ENCODE data around the gene MLLT11.

Gene MLLT11, protein sequence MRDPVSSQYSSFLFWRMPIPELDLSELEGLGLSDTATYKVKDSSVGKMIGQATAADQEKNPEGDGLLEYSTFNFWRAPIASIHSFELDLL

DNA sequence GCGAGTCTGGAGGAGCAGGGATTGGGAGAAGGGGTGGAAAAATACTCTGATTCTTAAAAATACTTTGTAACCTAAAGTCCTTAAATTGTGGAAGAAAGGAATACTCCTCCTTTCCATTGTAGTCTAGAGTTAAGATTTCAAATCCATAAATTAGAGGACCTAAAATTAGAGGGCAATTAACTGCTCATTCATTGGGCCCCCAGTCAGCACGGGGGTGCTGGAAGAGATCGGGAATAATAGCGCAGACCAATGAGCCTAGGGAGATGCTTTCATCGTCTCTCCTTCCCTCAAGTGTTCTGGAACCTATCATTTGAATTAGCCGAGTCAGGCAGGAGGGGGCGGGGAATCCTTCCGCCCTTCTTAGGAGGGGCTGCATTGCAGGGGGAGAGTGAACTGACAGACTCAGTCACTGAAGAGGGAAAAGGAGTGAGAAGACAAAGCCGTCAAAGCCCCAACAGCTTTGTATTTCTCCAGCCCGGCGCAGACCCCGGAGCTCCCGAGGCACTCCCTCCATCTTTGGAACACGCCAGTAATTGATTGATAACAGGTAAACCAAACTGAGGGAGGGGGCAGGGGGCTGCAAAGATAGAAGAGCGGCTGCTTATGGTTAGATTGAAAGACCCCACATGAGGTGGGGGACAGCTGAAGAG is at the start of gene MLLT11:
MLLT11 (plus strand) TSS at position 391 of the 650 bp plus-strand sequence. CDS start 6,828 bp downstream, outside the sequence.
- no peak for DNase-seq (ENCODE audit: low read depth in 2 of 2)

DNA sequence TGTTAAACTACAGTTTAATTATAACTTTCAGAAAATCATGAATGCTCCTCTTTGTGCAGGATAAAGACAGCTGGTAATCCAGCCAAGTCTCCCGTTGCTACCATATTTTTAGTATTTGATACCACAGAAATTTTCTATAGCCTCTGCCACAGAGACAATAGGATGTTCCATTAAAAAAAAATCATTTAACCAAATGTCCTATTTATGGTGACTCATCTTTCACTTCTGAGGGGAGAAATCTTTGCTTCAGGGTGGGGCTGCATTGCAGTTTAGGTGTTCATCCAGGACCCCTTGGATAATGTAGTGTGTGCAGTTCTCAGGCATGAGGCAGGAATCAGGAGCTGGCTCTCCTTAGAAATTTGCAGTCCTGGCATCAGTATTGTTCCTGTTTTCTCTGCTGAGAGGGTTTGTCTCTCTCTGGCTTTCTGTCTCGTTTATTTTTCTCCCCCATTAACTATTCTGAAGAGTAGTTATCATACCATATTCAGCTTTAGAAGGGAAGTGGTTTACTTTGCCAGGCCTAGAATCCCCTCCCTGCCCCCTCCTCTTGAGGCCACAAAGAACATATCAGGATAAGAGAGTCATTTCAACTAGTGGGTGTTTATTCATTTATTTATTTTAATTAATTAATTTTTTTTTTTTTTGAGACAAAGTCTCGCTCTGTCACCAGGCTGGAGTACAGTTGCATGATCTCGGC is 48.9 kb upstream of the MLLT11 start:
- DNase-seq (ENCODE audit: low read depth in 2 of 2), result no peak

DNA sequence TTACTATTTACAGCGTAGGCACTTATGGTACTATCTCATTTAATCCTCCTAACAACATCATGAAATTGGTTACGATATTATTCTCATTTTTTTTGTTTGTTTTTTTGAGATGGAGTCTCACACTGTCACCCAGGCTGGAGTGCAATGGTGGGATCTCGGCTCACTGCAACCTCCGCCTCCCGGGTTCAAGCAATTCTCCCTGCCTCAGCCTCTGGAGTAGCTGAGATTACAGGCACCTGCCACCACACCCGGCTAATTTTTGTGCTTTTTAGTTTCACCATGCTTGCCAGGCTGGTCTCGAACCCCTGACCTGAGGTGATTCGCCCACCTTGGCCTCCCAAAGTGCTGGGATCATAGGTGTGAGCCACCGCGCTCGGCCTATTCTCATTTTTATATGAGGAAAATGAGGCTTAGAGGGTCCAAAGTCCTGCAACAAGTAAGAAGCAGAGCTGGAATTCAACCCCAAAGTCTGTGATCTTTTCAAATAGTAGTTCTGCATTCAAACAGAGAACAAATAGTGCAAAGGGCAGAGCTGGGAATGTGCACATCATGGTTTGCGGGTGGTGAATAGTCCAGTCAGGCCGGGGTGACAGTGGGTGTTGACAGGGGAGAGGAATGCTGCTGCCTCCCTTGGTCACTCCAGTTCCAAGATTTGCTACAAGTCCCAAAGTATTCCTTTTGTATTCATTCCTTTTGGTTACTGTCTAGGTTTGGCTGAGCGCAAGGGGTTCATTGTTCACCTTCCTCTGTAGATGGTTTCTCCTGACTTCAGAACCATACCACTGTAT is 47.3 kb upstream of the MLLT11 start:
- DNase-seq (ENCODE audit: low read depth in 2 of 2), result no peak

DNA sequence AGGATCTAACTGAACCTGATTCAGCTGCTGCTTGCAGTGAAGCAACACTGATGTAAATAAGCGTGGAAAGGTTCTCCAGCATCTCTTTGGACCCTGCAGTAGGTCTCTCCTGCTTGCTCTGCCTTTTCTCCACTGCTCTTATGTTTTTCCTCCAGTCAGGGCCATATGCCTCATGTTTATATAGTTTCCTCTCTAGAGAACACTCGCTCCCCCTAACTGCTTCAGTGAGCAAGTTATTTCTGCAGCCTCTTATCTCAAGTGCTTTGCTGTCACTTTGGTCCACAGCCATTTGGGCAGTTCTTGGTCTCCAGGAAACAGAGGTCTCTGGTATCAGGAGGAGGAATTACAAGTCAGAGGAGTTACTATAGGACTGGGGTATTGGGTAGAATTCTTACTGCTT is 46.7 kb upstream of the MLLT11 start:
- DNase-seq (ENCODE audit: low read depth in 2 of 2), result no peak

DNA sequence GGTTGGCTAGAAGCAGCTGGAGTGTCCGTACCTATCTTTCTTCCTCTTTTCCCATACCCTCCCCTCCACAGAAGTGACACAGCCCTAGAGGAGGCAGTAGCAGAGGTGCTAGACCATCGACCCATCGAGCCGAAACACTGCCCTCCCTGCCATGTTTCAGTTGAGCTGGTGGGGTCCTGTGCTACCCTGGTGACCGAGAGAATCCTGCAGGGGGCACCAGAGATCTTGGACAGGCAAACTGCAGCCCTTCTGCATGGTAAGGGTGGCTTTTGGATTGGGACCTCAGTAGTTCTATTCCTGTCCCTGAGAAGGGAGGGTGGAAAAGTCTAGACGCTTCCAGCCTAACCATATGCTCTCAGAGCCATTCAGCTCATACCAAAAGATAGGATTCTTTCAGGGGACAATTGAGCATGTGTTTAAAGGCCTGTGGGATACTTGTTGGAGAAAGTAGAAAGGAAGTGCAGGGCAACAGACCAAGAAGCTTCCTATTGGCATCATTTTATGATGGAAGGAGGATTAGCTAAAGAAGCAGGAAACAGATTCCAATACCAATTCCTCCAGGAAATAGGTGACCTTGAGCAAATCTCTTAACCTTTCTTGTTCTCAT is 35.6 kb upstream of the MLLT11 start:
- peak; percentile 59 to 79 for DNase-seq (ENCODE audit: low read depth in 2 of 2)

DNA sequence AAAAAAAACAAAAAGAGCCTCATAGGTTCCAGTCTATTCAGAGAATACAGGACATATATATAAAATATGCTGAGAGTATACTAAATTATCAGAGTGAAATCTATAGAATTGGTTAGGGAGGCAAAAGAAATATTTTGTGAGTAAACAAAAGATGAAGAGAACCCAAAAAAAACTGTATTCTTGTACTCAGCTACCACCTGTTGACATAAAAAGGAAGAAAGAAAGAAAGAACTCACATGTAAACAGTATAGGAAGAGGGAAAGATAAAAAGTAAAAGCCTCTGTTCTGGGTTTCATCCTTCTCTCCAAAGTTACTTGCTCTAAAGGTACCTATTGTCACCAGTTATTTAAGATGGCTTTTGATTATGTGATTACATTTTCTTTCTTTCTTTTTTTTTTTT is 33.7 kb upstream of the MLLT11 start:
- no peak for DNase-seq (ENCODE audit: low read depth in 2 of 2)

DNA sequence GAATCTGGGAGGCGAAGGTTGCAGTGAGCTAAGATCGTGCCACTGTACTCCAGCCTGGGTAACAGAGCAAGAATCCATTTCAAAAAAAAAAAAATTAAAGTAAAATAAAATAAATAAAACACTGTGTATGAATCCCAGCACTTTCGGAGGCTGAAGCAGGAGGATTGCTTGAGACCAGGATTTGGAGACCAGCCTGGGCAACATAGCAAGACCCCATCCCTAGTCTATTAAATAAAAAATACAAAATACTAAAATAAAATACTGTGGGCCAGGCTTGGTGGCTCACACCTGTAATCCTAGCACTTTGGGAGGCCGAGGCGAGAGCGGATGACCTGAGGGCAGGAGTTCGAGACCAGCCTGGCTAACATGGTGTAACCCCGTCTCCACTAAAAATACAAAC is 28.0 kb upstream of the MLLT11 start:
- no peak for DNase-seq (ENCODE audit: low read depth in 2 of 2)

DNA sequence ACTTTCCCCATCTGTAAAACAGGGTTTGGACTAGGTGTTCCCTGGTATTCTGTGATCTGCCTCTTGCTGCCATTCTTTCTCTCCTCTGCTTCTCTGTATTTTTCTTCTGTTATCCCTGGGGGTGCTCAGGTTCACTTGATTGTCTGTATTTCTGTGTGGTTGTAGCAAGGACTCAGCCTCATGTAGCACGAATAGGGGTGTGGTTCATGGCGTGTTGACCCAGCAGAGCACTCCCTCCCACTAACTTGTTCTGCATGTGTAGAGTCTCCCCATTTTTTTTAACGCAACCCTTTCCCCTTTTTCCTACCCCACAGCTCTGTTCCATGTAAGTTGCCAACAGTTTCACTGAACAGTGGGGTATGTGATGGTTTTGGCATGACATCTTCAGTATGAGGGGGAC is 25.0 kb upstream of the MLLT11 start:
- no peak for DNase-seq (ENCODE audit: low read depth in 2 of 2)

DNA sequence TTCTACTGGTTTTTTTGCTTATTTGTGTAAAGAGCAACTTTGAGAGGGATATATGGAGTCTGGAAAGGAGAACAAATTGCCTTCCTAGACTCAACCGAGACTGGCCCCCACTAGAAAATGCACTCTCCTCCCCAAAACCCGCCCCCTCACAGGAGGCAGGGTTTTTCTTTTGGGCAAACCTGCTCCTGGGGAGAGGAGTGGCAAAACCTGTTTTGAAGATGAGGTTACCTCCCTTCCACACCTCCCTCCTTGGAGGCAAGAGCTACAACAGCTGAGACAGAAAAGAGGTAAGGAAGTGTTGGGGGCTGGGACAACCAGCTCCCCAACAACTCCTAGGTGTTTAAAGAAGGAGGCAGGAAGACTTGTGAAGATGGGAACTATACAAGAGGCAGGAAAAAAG is 23.8 kb upstream of the MLLT11 start, which contains the start of gene BNIPL:
BNIPL (plus strand) TSS at position 231 of the 400 bp plus-strand sequence; CDS start at position 371, 140 bp downstream.
- no peak for DNase-seq (ENCODE audit: low read depth in 2 of 2)

DNA sequence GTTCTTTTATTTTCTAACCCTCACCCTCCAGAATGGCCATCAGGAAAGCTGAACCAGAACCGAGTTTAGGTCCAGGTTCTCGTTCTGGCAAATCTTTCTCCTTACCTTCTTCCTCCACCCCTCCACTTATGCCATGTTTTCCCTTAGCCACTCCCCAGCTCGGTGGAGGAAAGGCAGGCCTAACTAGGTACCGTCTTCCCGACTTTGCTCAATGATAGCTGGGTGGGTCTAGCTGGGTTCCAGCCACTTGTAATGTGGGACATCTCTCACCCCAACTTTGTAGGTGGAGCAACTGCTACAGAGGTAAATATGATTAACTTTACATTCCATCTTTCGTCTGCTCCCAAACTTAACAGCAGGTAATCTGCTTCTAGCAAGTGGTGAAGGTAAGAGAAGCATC is 23.2 kb upstream of the MLLT11 start:
- DNase-seq (ENCODE audit: low read depth in 2 of 2), result no peak

DNA sequence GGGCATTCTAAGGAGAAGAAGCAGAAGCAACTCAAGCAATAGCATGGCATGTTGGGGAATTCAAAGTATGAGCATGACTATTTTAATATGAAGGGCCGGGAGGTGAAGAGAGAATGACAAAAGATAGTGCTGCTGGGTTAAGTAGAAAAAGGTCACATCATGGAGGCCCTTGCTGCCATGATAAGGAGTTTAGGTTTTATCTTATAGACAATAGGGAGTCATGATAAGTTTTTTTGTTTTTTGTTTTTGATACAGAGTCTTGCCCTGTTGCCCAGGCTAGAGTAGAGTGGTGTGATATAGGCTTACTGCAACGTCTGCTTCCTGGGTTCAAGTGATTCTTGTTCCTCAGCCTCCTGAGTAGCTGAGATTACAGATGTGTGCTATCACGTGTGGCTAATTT is 20.7 kb upstream of the MLLT11 start:
- DNase-seq (ENCODE audit: low read depth in 2 of 2), result no peak

DNA sequence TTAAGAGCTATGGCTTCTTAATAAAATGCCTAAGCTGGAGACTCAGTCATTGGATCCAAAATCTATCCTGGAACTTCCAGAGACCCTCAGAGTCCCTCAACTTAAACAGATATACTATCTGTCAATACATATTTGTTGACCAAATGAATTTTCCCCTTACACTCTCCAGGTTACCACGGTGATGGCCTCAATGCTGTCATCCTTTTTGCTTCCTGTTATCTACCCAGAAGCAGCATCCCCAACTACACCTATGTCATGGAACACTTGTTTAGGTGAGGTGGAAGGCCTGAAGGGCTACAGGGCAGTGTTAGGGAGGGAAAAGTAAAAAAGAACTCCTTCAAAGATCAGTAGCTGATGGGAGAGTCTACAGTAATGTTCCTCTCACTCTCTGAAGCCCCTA is 17.0 kb upstream of the MLLT11 start:
- no peak for DNase-seq (ENCODE audit: low read depth in 2 of 2)

DNA sequence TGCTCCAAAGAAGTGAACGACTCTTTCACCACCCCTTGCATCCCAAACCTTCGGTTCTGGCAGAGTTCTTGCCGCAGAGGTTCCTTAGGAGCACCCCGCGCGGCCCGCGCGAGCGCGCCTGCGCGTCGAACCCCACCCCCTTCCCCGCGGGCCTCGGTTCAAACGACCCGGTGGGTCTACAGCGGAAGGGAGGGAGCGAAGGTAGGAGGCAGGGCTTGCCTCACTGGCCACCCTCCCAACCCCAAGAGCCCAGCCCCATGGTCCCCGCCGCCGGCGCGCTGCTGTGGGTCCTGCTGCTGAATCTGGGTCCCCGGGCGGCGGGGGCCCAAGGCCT is 12.6 kb upstream of the MLLT11 start, which contains the start of gene C1orf56:
C1orf56 (plus strand) TSS at position 161 of the 334 bp plus-strand sequence; CDS start at position 258, 97 bp downstream.
- DNase-seq (ENCODE audit: low read depth in 2 of 2), result peak in 1 of 2 experiments; percentile 45

DNA sequence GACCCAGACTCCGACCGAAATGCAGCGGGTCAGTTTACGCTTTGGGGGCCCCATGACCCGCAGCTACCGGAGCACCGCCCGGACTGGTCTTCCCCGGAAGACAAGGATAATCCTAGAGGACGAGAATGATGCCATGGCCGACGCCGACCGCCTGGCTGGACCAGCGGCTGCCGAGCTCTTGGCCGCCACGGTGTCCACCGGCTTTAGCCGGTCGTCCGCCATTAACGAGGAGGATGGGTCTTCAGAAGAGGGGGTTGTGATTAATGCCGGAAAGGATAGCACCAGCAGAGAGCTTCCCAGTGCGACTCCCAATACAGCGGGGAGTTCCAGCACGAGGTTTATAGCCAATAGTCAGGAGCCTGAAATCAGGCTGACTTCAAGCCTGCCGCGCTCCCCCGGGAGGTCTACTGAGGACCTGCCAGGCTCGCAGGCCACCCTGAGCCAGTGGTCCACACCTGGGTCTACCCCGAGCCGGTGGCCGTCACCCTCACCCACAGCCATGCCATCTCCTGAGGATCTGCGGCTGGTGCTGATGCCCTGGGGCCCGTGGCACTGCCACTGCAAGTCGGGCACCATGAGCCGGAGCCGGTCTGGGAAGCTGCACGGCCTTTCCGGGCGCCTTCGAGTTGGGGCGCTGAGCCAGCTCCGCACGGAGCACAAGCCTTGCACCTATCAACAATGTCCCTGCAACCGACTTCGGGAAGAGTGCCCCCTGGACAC is 12.1 kb upstream of the MLLT11 start:
- DNase-seq (ENCODE audit: low read depth in 2 of 2), result peak in 1 of 2 experiments; percentile 45

DNA sequence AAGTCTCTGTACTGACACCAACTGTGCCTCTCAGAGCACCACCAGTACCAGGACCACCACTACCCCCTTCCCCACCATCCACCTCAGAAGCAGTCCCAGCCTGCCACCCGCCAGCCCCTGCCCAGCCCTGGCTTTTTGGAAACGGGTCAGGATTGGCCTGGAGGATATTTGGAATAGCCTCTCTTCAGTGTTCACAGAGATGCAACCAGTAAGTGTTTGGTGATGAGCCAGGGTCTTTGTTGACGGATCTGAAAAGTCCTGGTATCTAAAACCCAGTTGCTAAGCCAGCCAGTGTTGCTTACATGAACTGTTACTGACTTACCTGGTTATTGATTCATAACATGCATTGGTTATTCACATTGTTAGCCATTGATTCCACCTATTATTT is 11.6 kb upstream of the MLLT11 start:
- no peak for DNase-seq (ENCODE audit: low read depth in 2 of 2)

DNA sequence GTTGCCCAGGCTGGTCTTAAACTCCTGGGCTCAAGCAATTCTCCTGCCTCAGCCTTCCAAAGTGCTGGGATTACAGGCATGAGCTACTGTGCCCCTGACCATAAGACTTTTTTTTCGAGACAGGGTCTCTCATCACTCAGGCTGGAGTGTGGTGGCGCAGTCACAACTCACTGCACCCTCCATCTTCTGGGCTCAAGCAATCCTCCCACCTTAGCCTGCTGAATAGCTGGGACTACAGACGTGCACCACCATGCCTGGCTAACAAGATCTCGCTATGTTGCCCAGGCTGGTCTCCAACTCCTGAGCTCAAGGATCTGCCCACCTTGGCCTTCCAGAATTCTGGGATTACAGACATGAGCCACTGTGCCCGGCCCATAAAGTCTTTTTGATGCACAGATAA is 10.7 kb upstream of the MLLT11 start:
- no peak for DNase-seq (ENCODE audit: low read depth in 2 of 2)

DNA sequence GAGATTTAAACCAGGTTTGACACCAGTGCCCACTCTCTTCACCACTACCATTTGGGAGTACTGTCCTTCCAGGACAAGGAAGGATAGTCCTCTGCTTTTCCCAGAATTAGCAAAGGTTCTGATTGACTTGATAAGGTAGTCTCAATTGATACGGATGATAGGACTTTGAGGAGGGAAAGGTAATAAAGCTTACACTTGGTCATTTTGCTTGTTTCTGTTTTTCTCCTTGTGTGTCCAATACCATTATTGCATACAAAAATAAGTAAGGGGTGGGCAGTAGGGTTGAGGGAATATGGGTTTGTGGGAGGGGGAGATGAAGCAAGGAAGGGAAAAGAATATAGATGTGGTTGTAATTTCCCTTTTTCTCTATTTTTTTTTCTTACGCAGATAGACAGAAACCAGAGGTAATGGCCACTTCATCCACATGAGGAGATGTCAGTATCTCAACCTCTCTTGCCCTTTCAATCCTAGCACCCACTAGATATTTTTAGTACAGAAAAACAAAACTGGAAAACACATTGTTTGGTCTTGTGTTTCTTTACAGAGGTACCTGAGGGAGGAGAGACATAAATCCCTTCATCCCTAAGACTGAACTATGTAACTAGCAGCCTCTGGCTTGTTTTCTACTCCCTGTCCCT is 10.0 kb upstream of the MLLT11 start:
- no peak for DNase-seq (ENCODE audit: low read depth in 2 of 2)

DNA sequence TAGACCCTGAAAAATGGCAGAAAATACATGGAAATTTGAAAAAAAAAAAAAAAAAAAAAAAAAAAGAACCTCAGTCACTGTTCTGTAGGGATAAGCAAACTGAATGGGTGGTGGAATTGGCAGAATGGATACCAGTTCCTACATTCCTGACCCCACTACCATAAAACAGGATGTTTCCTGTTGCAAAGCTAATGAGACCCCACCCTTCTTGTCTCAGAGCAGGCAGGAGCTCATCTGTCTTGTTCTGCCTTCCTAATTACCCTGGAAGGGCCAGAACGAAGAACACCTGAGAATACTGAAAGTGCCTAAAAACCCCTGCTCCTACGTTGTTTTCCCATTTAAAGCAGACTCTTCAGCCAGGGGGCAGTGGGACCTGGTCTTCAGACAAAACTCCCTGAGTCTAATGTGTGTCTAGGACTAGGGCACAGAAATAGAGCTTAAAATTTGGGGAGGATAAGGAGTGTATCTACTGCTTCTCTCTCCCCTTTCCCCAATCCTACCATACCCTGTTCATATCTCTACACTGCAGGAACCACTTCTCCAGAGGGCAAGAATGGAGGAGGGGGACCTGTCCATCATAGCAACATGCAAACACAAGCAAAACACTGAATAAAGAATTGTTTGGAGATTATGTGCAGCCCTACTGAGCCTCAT is 8.7 kb upstream of the MLLT11 start:
- no peak for DNase-seq (ENCODE audit: low read depth in 2 of 2)

DNA sequence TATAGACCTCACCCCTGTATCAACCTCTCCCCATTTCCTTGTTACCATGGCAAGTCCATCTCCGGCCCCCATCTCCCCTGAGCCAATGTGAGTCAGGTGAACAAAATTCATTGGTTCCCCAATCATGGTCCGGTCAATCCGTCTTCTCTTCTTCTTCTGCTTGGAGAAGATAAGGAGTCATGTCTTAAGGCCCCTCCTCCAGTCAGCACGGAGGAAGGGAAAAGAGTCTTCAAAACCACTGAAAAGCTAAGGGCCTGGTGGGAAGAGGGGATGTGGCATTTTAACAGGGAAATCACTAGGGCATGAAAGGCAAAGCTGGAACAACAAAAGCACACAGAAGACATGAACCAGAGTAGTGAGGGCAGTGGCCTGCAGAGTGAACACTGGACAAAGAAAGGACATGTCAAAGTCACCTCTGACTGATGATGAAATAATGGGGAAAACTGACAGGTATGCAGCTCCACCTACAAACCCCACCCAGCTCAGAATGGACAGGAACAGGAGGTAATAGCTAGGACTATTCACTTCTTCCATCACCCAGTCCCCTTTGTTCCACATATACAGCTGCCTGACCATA is 5.1 kb upstream of the MLLT11 start:
- no peak for DNase-seq (ENCODE audit: low read depth in 2 of 2)

DNA sequence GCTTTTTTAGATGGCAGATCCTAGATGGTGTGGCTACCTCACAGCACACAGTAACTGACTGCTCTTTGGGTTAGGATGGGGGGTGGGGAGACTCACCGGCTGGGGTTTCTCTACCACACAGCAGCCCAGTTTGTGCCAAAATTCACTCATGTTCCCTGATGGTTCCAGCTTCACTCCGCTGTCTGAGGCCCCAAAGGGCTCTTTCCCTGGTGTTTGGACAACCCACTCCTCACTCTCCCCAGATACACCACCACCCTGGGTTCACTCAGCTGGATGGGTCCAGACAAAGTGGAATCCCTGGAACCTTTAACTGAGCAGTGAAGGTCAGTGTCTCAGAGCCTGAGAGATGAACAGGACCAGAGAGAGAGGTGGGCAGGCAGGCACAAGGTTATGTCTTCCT is 4.6 kb upstream of the MLLT11 start:
- no peak for DNase-seq (ENCODE audit: low read depth in 2 of 2)
